ENCODE data around the gene TCF4. TPM values are rescaled to one million over a fixed set of nuclear protein-coding genes. Genes with fewer than 3 reads are reported as not detected.

Gene TCF4
- total and polyA plus RNA-seq, 2 donors (not counting 1 experiment from before 2014, with no cell fraction given) = 68.5 to 353 TPM

GRCh38 chr18:55543130-55543704 is 44.8 kb downstream of the TCF4 start:
- H3K27me3 Mint-ChIP-seq = no peaks in the 10 kb centered on the region
- Histone ChIP-seq H3K36me3 (replicated peaks in 1 of 2; ENCODE audit: control extremely low read depth in 1 of 2, control insufficient read depth in 1 of 2, extremely low read depth in 1 of 2, insufficient read depth in 2 of 2, low read length in 1 of 2) (peaks cover 0 to 2% of the 10 kb centered on the region in 2 experiments), H3K27me3 (replicated peaks in 1 of 4; ENCODE audit: control extremely low read depth in 1 of 4, control insufficient read depth in 3 of 4, insufficient read depth in 4 of 4, low read length in 3 of 4) (no peaks in the 10 kb centered on the region), H3K9me3 (ENCODE audit: control extremely low read depth in 1 of 3, control insufficient read depth in 2 of 3, insufficient read depth in 1 of 3, low read length in 2 of 3) (no peaks in the 10 kb centered on the region), H4K20me1 (ENCODE audit: control insufficient read depth, insufficient read depth, low read length, poor library complexity, severe bottlenecking) (no peaks in the 10 kb centered on the region), H2AFZ (ENCODE audit: insufficient read depth, low read depth, low read length, poor library complexity, severe bottlenecking) (no peak overlapping the region), H3K4me3 (ENCODE audit: control extremely low read depth in 1 of 5, extremely low read depth in 1 of 5, insufficient read depth in 1 of 5, low read depth in 2 of 5, low read length in 4 of 5) (no peak overlapping the region), H3K79me2 (ENCODE audit: control insufficient read depth, insufficient read depth, low read length) (peaks cover 16% of the 10 kb centered on the region), H3K4me1 (ENCODE audit: control insufficient read depth in 2 of 2, insufficient read depth in 2 of 2, low read length in 2 of 2) (no peaks in the 10 kb centered on the region), H3K9ac (ENCODE audit: low read length) (no peak overlapping the region), H3K27ac (ENCODE audit: low read length in 2 of 2) (no peak overlapping the region), H3K4me2 (replicated peaks; ENCODE audit: low read depth, low read length, poor library complexity, severe bottlenecking) (no peak overlapping the region)
- CTCF ChIA-PET = no interaction called here
- POLR2A ChIA-PET = no interaction called here
- no CpG with 5 or more reads among the region's 2 CpGs for WGBS (ENCODE audit: insufficient coverage)
- no peak for TF ChIP-seq EZH2 (IDR thresholded peaks at IDR 0.05; ENCODE audit: borderline replicate concordance, insufficient read depth, low read depth, low read length, poor library complexity, severe bottlenecking)
- TF ChIP-seq, protein P1, sequence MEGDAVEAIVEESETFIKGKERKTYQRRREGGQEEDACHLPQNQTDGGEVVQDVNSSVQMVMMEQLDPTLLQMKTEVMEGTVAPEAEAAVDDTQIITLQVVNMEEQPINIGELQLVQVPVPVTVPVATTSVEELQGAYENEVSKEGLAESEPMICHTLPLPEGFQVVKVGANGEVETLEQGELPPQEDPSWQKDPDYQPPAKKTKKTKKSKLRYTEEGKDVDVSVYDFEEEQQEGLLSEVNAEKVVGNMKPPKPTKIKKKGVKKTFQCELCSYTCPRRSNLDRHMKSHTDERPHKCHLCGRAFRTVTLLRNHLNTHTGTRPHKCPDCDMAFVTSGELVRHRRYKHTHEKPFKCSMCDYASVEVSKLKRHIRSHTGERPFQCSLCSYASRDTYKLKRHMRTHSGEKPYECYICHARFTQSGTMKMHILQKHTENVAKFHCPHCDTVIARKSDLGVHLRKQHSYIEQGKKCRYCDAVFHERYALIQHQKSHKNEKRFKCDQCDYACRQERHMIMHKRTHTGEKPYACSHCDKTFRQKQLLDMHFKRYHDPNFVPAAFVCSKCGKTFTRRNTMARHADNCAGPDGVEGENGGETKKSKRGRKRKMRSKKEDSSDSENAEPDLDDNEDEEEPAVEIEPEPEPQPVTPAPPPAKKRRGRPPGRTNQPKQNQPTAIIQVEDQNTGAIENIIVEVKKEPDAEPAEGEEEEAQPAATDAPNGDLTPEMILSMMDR (IDR thresholded peaks at IDR 0.05) = no peak
- no peak overlapping the region for H3K4me3 Mint-ChIP-seq
- ATAC-seq (ENCODE audit: low read depth) = no peak
- intact Hi-C loops (cut with micrococcal nuclease) = no loop called here
- H3K27ac Mint-ChIP-seq = no peak overlapping the region
- peaks cover 2% of the 10 kb centered on the region for H3K9me3 Mint-ChIP-seq (ENCODE audit: insufficient read depth)
- H3K4me1 Mint-ChIP-seq = peaks cover 5% of the 10 kb centered on the region
- no peak for DNase-seq

DNA sequence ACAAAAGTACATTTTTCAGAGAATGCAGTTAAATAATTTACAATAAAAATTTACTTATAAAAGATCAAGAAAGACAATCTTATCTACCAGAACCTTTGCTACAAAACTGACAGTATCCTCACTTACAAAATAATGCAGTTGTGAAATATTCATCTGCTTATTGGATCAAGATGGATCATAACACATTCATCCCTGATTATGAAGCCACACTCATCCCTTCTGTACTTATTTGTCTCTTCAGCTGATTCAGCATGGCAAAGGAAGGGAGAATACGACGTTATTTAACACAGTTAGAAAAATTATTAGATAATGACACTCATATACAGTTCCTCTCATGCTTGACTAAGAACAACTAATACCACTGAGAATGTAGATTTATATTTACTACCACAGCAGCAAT is 46.4 kb downstream of the TCF4 start:
- no peak for TF ChIP-seq EZH2 (IDR thresholded peaks at IDR 0.05; ENCODE audit: borderline replicate concordance, insufficient read depth, low read depth, low read length, poor library complexity, severe bottlenecking)
- TF ChIP-seq, protein P1 (IDR thresholded peaks at IDR 0.05) = no peak
- no peak overlapping the region for H3K27ac ChIP-seq (ENCODE audit: low read length in 2 of 2)
- no peak overlapping the region for H3K9ac ChIP-seq (ENCODE audit: low read length)
- no peak for DNase-seq
- H3K27me3 Mint-ChIP-seq = no peaks in the 10 kb centered on the region
- intact Hi-C loops (cut with micrococcal nuclease) = no loop called here
- peaks cover 2% of the 10 kb centered on the region for H3K9me3 Mint-ChIP-seq (ENCODE audit: insufficient read depth)
- H4K20me1 ChIP-seq (ENCODE audit: control insufficient read depth, insufficient read depth, low read length, poor library complexity, severe bottlenecking) = no peaks in the 10 kb centered on the region
- H2AFZ ChIP-seq (ENCODE audit: insufficient read depth, low read depth, low read length, poor library complexity, severe bottlenecking) = no peak overlapping the region
- no peaks in the 10 kb centered on the region for H3K9me3 ChIP-seq (ENCODE audit: control extremely low read depth in 1 of 3, control insufficient read depth in 2 of 3, insufficient read depth in 1 of 3, low read length in 2 of 3)
- peaks cover 0 to 2% of the 10 kb centered on the region in 2 experiments for H3K36me3 ChIP-seq (replicated peaks in 1 of 2; ENCODE audit: control extremely low read depth in 1 of 2, control insufficient read depth in 1 of 2, extremely low read depth in 1 of 2, insufficient read depth in 2 of 2, low read length in 1 of 2)
- peaks cover 16% of the 10 kb centered on the region for H3K79me2 ChIP-seq (ENCODE audit: control insufficient read depth, insufficient read depth, low read length)
- POLR2A ChIA-PET = no interaction called here
- H3K4me3 Mint-ChIP-seq = no peak overlapping the region
- no CpG with 5 or more reads among the region's 2 CpGs for WGBS (ENCODE audit: insufficient coverage)
- ATAC-seq (ENCODE audit: low read depth) = no peak
- H3K4me3 ChIP-seq (ENCODE audit: control extremely low read depth in 1 of 5, extremely low read depth in 1 of 5, insufficient read depth in 1 of 5, low read depth in 2 of 5, low read length in 4 of 5) = no peak overlapping the region
- peaks cover 2% of the 10 kb centered on the region for H3K4me1 Mint-ChIP-seq
- H3K27ac Mint-ChIP-seq = no peak overlapping the region
- H3K4me2 ChIP-seq (replicated peaks; ENCODE audit: low read depth, low read length, poor library complexity, severe bottlenecking) = no peak overlapping the region
- H3K4me1 ChIP-seq (ENCODE audit: control insufficient read depth in 2 of 2, insufficient read depth in 2 of 2, low read length in 2 of 2) = no peaks in the 10 kb centered on the region
- H3K27me3 ChIP-seq (replicated peaks in 1 of 4; ENCODE audit: control extremely low read depth in 1 of 4, control insufficient read depth in 3 of 4, insufficient read depth in 4 of 4, low read length in 3 of 4) = no peaks in the 10 kb centered on the region
- CTCF ChIA-PET = no interaction called here

Data from B cell (primary cell).